IMR-90 (cell line): ENCODE measurements around the gene NAPB. TPM values are rescaled to one million over a fixed set of nuclear protein-coding genes. Genes with fewer than 3 reads are reported as not detected.

Source experiments
- ATAC-seq: fragments of 200-7000 bp; cut with Tn5 transposase; 2 replicates; pipeline ENCODE4 v1.9.1; 2020; ENCODE audit warnings: low read depth, mild to moderate bottlenecking, moderate library complexity
- BruUV-seq: library from RNA; stranded (reverse); fragments of 400-500 nt; replicated peaks from 2 replicates; lab custom pipeline; 2021; lab: Mats Ljungman, UMichigan
- CTCF ChIA-PET: fragments of 300-600 bp; formaldehyde crosslinking; extraction: SDS; loops from one replicate; lab custom pipeline; 2021; ENCODE audit warnings: antibody characterized with exemption; lab: Yijun Ruan, JAX
- POLR2A ChIA-PET: fragments of 300-600 bp; sonication (Branson Sonifier 250); formaldehyde crosslinking; loops from one replicate; lab custom pipeline; 2022; ENCODE audit warnings: antibody characterized with exemption; ENCODE audit not compliant: unreplicated experiment; lab: Charles Lee
- DNase-seq: peaks from one replicate; pipeline ENCODE4 v3.0.0; 2013
- H2AFZ ChIP-seq: replicated peaks from 2 replicates; pipeline ENCODE3; 2013; ENCODE audit warnings: low read length, mild to moderate bottlenecking; ENCODE audit not compliant: poor library complexity
- H2AK5ac ChIP-seq: 2 replicates; pipeline ENCODE4 v1.6.1; 2013; ENCODE audit warnings: low read depth, low read length, inconsistent platforms
- H2AK9ac ChIP-seq: replicated peaks from 2 replicates; pipeline ENCODE3; 2013; ENCODE audit warnings: mild to moderate bottlenecking, low read depth, low read length, moderate library complexity; ENCODE audit not compliant: poor library complexity
- H2BK120ac ChIP-seq: 2 replicates; pipeline ENCODE4 v1.6.1; 2013; ENCODE audit warnings: low read depth, low read length, inconsistent platforms
- H2BK15ac ChIP-seq: 3 replicates; pipeline ENCODE4 v1.6.1; 2013; ENCODE audit warnings: low read depth, low read length, inconsistent platforms
- H2BK20ac ChIP-seq: 2 replicates; pipeline ENCODE4 v1.6.1; 2013; ENCODE audit warnings: low read depth, mild to moderate bottlenecking, inconsistent platforms, low read length, moderate library complexity
- H2BK5ac ChIP-seq: 2 replicates; pipeline ENCODE4 v1.6.1; 2013; ENCODE audit warnings: mild to moderate bottlenecking, low read depth, low read length, inconsistent platforms; ENCODE audit not compliant: poor library complexity, severe bottlenecking
- H3K14ac ChIP-seq: replicated peaks from 2 replicates; pipeline ENCODE4 v1.6.1; 2013; ENCODE audit warnings: low read depth, low read length, inconsistent platforms
- H3K18ac ChIP-seq: 2 replicates; pipeline ENCODE4 v1.6.1; 2013; ENCODE audit warnings: low read depth, low read length, control low read depth
- H3K23ac ChIP-seq: 2 replicates; pipeline ENCODE4 v1.6.1; 2013; ENCODE audit warnings: low read depth, low read length, inconsistent platforms
- H3K27ac ChIP-seq: 2 replicates; pipeline ENCODE4 v1.5.1; 2013; ENCODE audit warnings: mild to moderate bottlenecking, control low read depth, low read length; ENCODE audit not compliant: insufficient read depth
- H3K27me3 ChIP-seq: 2 replicates; pipeline ENCODE4 v1.6.1; 2013; ENCODE audit warnings: low read length; ENCODE audit not compliant: control insufficient read depth, insufficient read depth
- H3K36me3 ChIP-seq: 2 replicates; pipeline ENCODE4 v1.6.1; 2013; ENCODE audit warnings: low read length, mixed read lengths; ENCODE audit not compliant: control insufficient read depth, insufficient read depth
- H3K4ac ChIP-seq: 2 replicates; pipeline ENCODE4 v1.6.1; 2013; ENCODE audit warnings: low read depth, low read length, inconsistent platforms
- H3K4me1 ChIP-seq: 2 replicates; pipeline ENCODE4 v1.6.1; 2013; ENCODE audit warnings: low read length, mixed read lengths; ENCODE audit not compliant: control insufficient read depth, insufficient read depth
- H3K4me2 ChIP-seq: 2 replicates; pipeline ENCODE4 v1.6.1; 2013; ENCODE audit warnings: low read depth, mild to moderate bottlenecking, control low read depth, low read length, moderate library complexity
- H3K4me3 ChIP-seq: 2 replicates; pipeline ENCODE4 v1.5.1; 2013; ENCODE audit warnings: low read depth, mild to moderate bottlenecking, control low read depth, low read length, moderate library complexity; ENCODE audit not compliant: insufficient read depth
- H3K56ac ChIP-seq: 2 replicates; pipeline ENCODE4 v1.6.1; 2013; ENCODE audit warnings: low read length, inconsistent platforms; ENCODE audit not compliant: insufficient read depth; ENCODE audit errors: extremely low read depth
- H3K79me1 ChIP-seq, 2 experiments: 2 replicates each; pipeline ENCODE4 v1.6.1; 2013; ENCODE audit warnings: low read length in 2 of 2, inconsistent platforms in 1 of 2, low read depth in 1 of 2
- H3K9ac ChIP-seq: 2 replicates; pipeline ENCODE4 v1.6.1; 2013; ENCODE audit warnings: low read depth, low read length, control low read depth
- H3K9me1 ChIP-seq: 2 replicates; pipeline ENCODE4 v1.6.1; 2013; ENCODE audit warnings: low read length, inconsistent platforms; ENCODE audit not compliant: insufficient read depth
- H3K9me3 ChIP-seq: 2 replicates; pipeline ENCODE4 v1.6.1; 2013; ENCODE audit warnings: low read length; ENCODE audit not compliant: control insufficient read depth, insufficient read depth
- H4K20me1 ChIP-seq: 2 replicates; pipeline ENCODE4 v1.6.1; 2013; ENCODE audit warnings: low read length, inconsistent platforms; ENCODE audit not compliant: insufficient read depth
- H4K5ac ChIP-seq: 2 replicates; pipeline ENCODE4 v1.6.1; 2013; ENCODE audit warnings: mild to moderate bottlenecking, low read depth, low read length, control low read depth
- H4K8ac ChIP-seq, 2 experiments: 2 replicates each; pipeline ENCODE4 v1.6.1; 2013; ENCODE audit warnings: low read depth in 2 of 2, low read length in 2 of 2, control low read depth in 1 of 2, inconsistent platforms in 1 of 2
- H4K91ac ChIP-seq: 2 replicates; pipeline ENCODE4 v1.6.1; 2013; ENCODE audit warnings: low read depth, low read length, inconsistent platforms; ENCODE audit not compliant: insufficient read depth
- FOS ChIP-seq: fragments of 150-350 bp; IDR thresholded peaks from 2 replicates; pipeline ENCODE4 v1.6.1; 2016; ENCODE audit warnings: low read depth, low read length
- MXI1 ChIP-seq: IDR thresholded peaks from 2 replicates; pipeline ENCODE4 v1.6.1; 2012; ENCODE audit warnings: low read depth, mild to moderate bottlenecking, low read length, moderate library complexity, borderline replicate concordance
- NFE2L2 ChIP-seq: fragments of 150-350 bp; IDR thresholded peaks from 2 replicates; pipeline ENCODE4 v1.6.1; 2016; ENCODE audit warnings: low read depth, mild to moderate bottlenecking, low read length
- RCOR1 ChIP-seq: IDR thresholded peaks from 2 replicates; pipeline ENCODE4 v1.6.1; 2012; ENCODE audit warnings: mild to moderate bottlenecking, low read length, improper control_type of control experiment; ENCODE audit not compliant: insufficient replicate concordance
- USF2 ChIP-seq: fragments of 150-350 bp; IDR thresholded peaks from 2 replicates; pipeline ENCODE4 v1.6.1; 2017; ENCODE audit warnings: mild to moderate bottlenecking, antibody characterized with exemption, low read length, low read depth
- WGBS, 2 experiments: methylation state at CpG; one replicate each; pipeline versions ENCODE4 v1.1.5 to v1.1.7; 2013; ENCODE audit warnings: missing lambda C conversion rate in 2 of 2; ENCODE audit not compliant: insufficient read length in 1 of 2; ENCODE audit errors: extremely low coverage in 2 of 2; 5-methylcytosine and 5-hydroxymethylcytosine counted together
- dilution Hi-C: fragments of 300-500 bp; cut with HindIII; formaldehyde crosslinking; loops from one replicate; pipeline ENCODE4 v1.14.3; 2018; ENCODE audit warnings: low sequenced_read_pairs; ENCODE audit not compliant: unreplicated experiment
- in situ Hi-C: fragments of 300-500 bp; cut with MboI; formaldehyde crosslinking; loops from 3 replicates; pipeline ENCODE4 v1.14.3; 2019; ENCODE audit warnings: low sequenced_read_pairs, inconsistent platforms, mixed read lengths
- intact Hi-C: fragments of 100-400 bp; cut with micrococcal nuclease; formaldehyde crosslinking; loops from 2 replicates; pipeline ENCODE4 v1.10.0; 2022
- polyA plus RNA-seq, 3 experiments: library from polyadenylated mRNA; depleted of rRNA; stranded (reverse); fragments of >200 nt; gene quantifications; 2 replicates each; pipeline ENCODE4 v1.2.3, GENCODE V29; 2012; ENCODE audit warnings: low replicate concordance in 1 of 3
- total RNA-seq: library from RNA; depleted of rRNA; stranded (reverse); fragments of >200 nt; gene quantifications from 2 replicates; pipeline ENCODE4 v1.2.3, GENCODE V29; 2012

NAPB gene
- total and polyA plus RNA-seq, 2 of the 4 experiments (the other 2 are of a cell fraction): 4.4 to 5.2 TPM

GRCh38 chr20:23350904-23351838 is 70.1 kb downstream of the NAPB start:
- H2BK120ac ChIP-seq: no peak overlapping the region
- WGBS, 2 experiments: 1% methylated on average over 23 of the region's 64 CpGs; no CpG with 5 or more reads in 1 of the 2 experiments
- H3K79me1 ChIP-seq: peaks cover 0 to 42% of the 10 kb centered on the region in 2 experiments; a peak in 3 of 4 replicates
- no TSS peak for BruUV-seq
- peak overlapping the region; percentile 96 for H2AFZ ChIP-seq
- CTCF ChIA-PET: interaction anchor here (0.6 to 2.2 kb wide), 6 partner anchors 10 to 542 kb away, joined by 3 to 19 read pairs (median 4); no protein-coding TSS in a partner anchor
- TF ChIP-seq MXI1 (peak; percentile 74; the same call in 1 of the 2 replicates), USF2 (peak; percentile 54; the same call in 1 of the 2 replicates), NFE2L2 (no peak), RCOR1 (no peak), FOS (no peak)
- H3K36me3 ChIP-seq: peaks cover 8% of the 10 kb centered on the region
- peak overlapping the region; percentile 89 for H2AK5ac ChIP-seq
- H3K27me3 ChIP-seq: no peaks in the 10 kb centered on the region
- dilution Hi-C loops (no loop called here), intact Hi-C loops (loop anchor here (1.0 to 10.0 kb wide), 2 partner anchors 206 to 555 kb away; no protein-coding TSS in a partner anchor), in situ Hi-C loops (no loop called here)
- H3K23ac ChIP-seq: peak overlapping the region; percentile 92
- H3K4me2 ChIP-seq: peak overlapping the region; percentile 87
- no peak overlapping the region for H2BK15ac ChIP-seq
- peak overlapping the region; percentile 23 to 50 for H4K8ac ChIP-seq
- peak overlapping the region; percentile 62 for H2BK5ac ChIP-seq
- no peak overlapping the region for H2BK20ac ChIP-seq
- H3K9me3 ChIP-seq: no peaks in the 10 kb centered on the region
- H3K4me3 ChIP-seq: peak overlapping the region; percentile 72
- peak; percentile 8 for ATAC-seq
- peaks cover 18% of the 10 kb centered on the region for H4K20me1 ChIP-seq
- H4K5ac ChIP-seq: no peak overlapping the region
- no peak overlapping the region for H3K18ac ChIP-seq
- H2AK9ac ChIP-seq: peak overlapping the region; percentile 94
- peak overlapping the region; percentile 39; the same call in 1 of the 2 replicates for H3K56ac ChIP-seq
- H3K4ac ChIP-seq: peak overlapping the region; percentile 74
- H3K4me1 ChIP-seq: peaks cover 5% of the 10 kb centered on the region
- peak overlapping the region; percentile 68 for H3K9ac ChIP-seq
- H3K14ac ChIP-seq: peak overlapping the region; percentile 71
- peak; percentile 45 for DNase-seq
- H3K9me1 ChIP-seq: peaks cover 3% of the 10 kb centered on the region; the same call in 1 of the 2 replicates
- POLR2A ChIA-PET: interaction anchor here (0.6 to 1.3 kb wide), 2 partner anchors 7 to 199 kb away, joined by 3 to 5 read pairs; no protein-coding TSS in a partner anchor
- H3K27ac ChIP-seq: peak overlapping the region; percentile 59
- peak overlapping the region; percentile 53; the same call in 1 of the 2 replicates for H4K91ac ChIP-seq
